NCI-H82 treated with DMSO at 0.1 percent for 48 hours (cell line): ENCODE data around the gene MUSTN1.

ENCODE experiments used
- DNase-seq: peaks from one replicate; lab custom pipeline; 2025; ENCODE audit not compliant: unreplicated experiment; lab: John Stamatoyannopoulos, UW

MUSTN1 gene

DNA sequence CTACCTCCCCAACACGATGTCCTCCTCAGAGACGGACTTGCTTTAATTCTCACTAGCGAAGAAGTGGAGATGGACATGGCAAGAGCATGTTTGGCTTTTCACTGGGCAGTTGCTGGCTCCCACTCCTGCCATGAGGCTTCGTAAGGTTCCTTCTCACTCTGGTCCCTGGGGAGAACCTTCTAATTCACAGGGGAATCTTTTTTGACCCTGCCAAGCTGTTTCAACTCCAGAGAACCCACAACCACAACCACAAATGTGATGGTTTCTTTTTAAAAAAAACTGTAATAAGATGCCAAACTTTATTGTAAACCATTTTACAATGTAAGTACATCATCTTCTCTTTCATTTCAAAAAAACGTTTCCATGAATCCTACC is 1.6 kb upstream of the MUSTN1 start:
- DNase-seq = no peak

GRCh38 chr3:52835766-52836470 is 1.1 kb upstream of the MUSTN1 start:
- DNase-seq = no peak

GRCh38 chr3:52833202-52833601 is 1.6 kb downstream of the MUSTN1 start:
- DNase-seq = no peak

DNA sequence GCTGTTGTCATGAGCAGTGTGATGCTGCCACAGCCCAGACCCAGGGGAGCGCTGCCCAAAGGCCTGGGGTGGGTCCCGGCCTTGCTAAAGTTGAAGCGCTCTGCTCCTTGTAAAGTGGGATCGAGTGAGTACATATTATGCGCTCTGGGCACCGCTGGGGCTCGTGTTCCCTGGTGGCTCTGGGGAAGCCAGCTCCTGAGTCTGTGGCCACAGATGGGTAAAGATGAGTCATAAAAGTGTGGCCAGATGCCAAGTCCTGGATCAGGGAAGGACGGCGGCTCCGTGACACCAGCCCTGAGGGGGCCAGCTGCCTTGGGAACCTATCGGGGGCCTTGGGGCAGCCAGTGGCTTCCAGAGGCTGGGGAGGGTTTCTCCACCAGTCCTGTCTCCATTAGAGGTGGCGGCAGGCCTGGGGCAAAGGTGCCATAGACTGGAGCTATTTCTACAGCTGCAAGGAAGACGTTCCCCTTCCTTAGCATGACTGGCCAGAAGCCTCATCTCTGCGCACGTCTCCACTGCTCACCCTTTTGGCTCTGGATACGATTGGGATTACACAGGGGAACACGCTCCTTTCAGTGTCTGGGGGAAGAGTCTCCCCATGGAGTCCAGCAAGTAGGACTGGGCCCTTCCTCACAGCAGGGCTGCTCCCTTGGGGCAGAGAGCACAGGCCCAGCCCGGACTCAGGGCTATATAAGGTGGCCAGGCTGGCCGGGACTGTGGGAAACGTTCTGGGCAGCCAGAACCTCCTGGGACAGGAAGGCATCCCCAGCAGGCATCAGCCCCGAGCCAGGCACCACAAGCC is 3.1 kb downstream of the MUSTN1 start:
- no peak for DNase-seq

DNA sequence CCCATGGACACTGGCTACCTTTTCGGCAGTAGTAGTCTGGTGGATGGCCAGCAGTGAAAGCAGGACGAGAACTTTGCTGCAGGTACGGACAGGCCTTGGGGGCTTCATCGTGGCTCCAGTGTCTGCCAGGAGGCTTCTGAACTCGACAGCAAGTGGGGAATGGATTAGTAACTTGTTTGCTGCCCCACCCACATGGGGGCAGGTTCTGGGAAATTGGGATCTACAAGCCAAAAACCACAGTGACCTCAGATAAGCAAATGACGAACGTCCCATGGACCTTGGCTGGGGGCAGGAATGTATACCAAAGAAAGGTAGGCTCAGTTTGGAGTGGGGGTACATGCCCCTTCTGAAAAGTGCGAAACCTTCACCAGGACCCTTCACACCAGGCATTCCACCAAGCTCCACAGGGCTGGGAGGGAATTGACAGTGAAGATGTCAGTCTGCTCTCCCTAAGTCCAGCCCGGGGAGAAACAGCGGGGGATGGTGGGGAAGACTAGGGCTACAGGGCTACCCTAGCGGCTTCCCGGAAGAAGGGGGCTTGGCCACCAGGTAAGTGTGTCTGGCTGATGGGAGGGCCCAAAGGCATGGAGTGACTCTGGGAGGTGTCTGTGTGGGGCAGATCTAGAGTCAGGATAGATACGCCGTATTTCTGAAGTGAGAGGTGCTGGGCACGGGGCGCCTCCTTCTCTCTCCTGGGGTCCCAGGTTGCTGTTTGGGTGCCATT is 4.1 kb downstream of the MUSTN1 start, which contains the start of gene ITIH4:
Gene ITIH4, minus strand, starts transcription at position 138 of the 724 bp plus-strand sequence. Its CDS starts 30 bp downstream, at position 108.
- no peak for DNase-seq

- no peak for DNase-seq
Measured at GRCh38 chr3:52829906-52830463, 4.8 kb downstream of the MUSTN1 start.

DNA sequence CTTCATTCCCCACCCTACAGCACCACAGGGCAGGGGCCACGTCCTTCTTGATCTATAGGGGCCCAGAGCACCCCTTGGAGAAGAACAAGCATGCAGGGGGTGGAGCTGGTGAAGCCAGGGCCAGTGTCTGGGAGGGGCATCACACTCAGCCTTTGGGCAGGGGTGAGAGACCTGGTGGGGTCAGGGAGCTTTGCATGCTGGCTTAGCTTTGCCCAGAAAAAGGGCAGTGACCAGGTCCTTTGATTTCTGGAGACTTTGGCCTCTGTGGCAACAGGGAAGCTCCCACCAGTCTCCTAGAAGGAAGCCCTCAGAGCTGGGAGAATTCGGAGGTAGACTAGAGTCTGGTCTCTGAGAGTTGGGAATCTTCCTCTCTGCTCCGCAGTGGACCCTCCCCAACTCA is 5.3 kb downstream of the MUSTN1 start:
- no peak for DNase-seq

DNA sequence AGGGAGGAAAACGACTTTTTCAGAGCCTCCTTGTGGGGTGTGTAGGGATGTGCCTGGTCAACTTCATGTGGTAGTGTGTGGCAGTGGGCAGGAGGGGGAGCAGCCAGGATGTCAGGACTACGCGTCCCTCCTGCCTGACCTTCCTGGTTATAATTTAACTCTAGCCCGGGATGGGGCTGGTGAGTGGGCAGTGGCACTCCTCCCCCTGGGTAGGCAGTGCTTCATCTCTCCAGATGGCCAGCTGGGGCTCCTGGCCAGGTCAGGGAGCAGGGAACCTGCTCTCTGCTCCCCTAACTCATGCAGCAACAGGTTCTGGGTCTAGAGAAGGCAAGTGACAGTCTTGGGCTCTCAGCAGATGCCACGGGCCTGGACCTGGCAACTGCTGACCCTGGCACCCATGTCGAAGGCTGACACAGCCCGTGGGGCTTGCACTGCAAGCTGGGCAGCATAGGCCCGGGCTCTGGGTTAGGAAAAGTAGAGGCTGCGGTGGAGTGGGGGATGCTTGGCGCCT is 6.9 kb downstream of the MUSTN1 start:
- DNase-seq = no peak

DNA sequence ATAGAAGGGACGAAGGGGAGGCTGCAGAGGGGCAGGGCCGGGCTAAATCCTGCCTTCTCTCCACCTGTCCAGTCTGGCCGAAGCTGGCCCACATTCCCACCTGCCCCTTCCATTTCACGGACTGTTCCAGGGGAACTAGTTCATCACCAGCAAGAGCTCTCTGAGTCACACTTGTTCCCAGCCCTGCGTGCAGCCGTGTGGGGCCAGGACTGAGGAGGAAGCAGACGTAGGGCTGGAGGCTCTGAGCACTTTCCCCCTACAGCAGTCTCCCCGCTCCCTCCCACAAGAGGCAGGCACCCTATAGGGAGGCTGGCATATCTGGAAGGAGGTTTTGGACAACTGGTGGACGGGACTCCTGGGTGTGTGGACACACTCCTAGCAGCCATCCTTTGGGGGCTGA is 7.4 kb downstream of the MUSTN1 start:
- DNase-seq = no peak

DNA sequence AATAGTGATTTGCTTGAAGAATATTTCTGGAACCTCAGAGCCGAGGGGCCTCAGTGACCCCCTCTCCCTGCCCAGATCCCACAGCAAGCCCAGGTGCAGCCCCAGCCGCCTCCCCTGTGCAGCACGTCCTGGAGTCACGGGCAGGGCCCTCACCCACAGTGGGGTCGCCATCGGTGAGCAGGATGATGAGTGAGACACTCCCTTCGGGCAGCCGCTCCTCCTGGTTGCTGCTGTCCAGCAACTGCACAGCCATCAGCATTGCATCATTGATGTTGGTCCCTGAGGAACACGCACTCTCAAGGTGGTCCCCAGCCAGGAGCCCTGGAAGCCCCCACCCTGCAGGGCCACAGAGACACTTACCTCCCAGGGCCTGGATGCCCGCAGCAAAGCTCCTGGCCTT is 10.8 kb downstream of the MUSTN1 start:
- no peak for DNase-seq

DNA sequence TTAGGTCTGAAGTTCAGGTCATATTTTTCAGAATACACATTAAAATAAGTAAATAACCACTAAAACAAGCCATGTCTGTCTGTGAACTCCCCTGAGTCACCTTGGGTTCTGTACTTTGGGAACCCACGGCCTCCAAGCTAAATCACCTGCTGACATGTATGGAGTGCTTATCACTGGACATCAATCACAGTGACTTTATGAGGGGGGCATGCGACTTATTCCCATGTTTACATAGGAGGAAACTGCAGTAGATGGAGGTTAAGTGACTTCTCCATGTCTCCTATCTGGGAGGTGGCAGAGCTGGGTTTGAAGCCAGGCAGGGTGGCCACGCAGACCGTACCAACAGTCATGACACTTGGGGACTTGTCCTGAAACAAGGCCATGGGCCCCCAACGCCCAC is 12.5 kb downstream of the MUSTN1 start:
- DNase-seq = no peak

DNA sequence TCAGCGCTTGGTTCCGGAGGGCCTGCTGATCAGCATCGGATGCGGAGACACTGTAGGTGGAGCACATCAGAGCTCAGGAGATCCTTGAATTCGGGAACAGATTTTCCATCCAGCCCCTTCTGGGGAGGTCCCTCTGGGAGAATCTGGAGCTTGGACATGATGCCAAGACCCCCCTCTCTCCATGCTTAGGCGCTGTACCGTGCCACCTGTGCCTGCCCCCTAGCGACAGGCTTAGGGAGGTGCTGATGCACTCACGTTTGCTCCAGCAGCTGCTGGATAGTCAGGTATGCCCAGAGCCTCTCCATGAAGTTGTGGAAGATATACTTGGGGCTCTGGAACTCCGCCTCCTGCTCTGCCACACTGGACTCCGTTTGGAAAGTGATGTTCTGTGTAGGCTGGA is 14.1 kb downstream of the MUSTN1 start:
- DNase-seq = no peak

GRCh38 chr3:52819936-52820335 is 14.9 kb downstream of the MUSTN1 start:
- DNase-seq = no peak

- DNase-seq = no peak
Measured at GRCh38 chr3:52817860-52818259, 17.0 kb downstream of the MUSTN1 start.

GRCh38 chr3:52817221-52817620 is 17.6 kb downstream of the MUSTN1 start:
- DNase-seq = no peak

DNA sequence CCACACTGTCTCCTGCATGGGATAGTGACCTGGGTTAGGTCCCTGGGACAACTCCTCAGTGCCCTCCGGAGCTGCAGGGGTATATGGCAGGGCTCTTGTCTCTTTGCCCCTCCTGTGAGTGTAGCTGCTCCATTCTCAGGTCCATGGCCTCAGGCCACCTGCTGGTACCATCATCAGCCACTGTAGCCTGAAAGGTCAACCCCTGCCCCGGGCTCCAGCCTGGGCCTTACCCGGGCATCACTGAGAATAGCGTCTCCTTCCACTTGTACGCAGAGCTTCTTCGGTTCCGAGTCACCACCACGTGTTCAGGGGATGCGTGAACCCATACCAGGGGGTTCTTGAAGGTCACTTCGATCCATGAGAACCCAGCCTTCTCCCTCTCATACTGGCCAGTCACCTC is 18.2 kb downstream of the MUSTN1 start:
- no peak for DNase-seq

- no peak for DNase-seq
Measured at GRCh38 chr3:52816199-52816598, 18.6 kb downstream of the MUSTN1 start.

DNA sequence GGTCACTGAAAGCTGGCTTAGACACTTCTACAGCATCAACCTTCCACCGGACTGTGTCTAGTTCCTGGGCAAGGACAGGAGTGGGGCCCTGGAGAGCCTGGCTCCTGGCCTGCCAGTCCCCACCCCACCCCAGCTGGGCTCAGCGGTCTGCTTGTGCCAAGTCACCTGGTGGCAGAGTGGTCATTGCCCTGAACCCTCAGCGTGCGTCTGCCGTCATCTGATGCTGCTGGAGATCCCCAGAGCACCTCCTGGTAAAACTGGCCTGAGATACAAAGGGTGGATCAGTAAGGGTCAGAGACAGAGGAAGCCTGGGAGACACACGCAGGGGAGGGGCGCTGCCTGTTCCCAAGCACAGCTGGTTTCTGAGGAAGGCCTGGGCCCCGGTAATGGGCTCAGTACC is 21.0 kb downstream of the MUSTN1 start:
- no peak for DNase-seq

GRCh38 chr3:52811452-52812011 is 23.3 kb downstream of the MUSTN1 start:
- DNase-seq = no peak

DNA sequence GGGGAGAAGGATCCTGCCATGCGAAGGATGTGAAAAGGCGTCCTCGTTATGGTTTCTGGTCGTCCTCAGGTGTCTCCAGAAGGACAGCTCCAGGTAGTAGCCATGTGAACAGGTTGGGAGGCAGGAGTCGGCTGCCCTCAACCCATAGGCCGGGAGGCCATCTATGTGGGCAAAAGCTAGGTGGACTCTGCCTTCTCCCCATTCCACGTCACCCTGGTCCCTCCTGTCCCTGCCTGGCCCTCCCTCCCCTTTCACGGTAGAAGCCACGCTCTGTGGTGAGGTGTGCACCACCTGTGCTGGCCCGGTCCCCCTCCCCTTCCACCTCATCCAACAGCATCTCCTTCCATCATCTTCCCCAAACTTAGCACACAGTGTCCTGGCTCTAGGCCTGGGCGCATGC is 23.9 kb downstream of the MUSTN1 start:
- no peak for DNase-seq
